GM12873 (cell line): ENCODE data around the gene MACC1.
A peak's percentile ranks its signal among the peaks of the same experiment; 100 is the strongest.

Experiments
- CTCF ChIP-seq: IDR thresholded peaks from 2 replicates; pipeline ENCODE4 v1.5.1; 2012; ENCODE audit warnings: low read depth, mild to moderate bottlenecking, moderate library complexity, low read length, control low read depth; ENCODE audit not compliant: insufficient read depth; ENCODE audit errors: missing control alignments

The MACC1 gene

DNA sequence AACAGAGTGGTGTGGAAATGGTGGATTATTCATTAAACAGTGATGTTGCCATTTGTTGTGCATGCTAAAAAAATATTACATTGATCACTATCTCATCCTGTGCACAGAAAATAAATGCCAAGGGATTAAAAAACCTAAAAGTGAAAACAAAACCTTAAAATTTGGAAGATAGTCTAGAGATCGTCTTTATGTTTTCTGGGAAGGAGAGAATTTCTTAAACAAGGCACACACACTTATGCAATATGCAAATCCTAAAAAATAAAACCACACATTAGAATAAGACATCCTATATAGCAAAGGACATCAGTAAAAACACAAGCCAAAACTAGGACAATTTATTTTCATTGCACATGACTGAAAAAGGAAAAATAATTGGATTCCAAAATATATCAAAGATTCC lies 54.5 kb downstream of the MACC1 start:
- no peak for TF ChIP-seq CTCF

DNA sequence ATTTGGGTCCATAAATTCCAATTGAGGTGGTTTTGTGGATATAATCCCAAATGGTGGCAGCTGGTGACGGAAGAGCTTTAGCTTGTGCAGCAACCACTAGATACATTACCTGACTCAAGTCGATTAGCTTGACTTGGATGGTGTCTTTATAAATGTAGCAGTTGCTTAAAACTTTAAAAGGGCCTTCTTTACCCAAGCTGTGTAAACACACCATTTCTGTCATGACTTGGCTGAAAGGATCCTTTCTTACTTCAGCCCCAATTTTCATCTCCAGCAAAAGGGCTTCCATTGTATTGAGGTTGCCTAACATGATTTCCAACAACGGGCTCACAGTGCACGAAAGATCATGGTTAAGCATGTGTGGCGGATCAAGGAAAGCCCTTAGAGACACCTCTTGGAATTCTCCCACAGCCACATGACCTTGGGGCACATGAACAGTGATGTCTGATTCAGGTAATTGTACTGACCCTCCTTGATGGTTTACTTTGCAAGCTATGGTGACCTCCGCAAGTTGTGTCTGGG lies 57.9 kb downstream of the MACC1 start:
- TF ChIP-seq CTCF, result no peak

DNA sequence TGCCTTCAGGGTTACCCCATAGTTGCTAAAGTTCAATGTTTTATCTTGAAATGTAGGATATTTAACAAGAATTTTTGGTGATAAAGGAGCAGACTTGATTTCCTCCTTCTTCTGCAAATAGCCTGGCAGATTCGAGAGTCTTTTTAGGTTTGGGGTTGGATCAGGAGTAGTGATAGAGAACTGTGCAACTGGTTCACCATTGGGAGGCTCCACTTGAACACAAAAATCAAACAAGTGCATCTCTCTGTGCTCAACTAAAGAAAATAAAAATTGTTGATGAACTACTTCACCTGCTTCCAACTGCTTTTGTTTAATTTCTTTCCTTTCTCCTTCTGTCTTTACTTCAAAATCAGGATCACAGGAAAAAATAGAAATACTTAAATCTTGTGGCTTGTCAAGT lies 58.5 kb downstream of the MACC1 start:
- peak; percentile 42 for TF ChIP-seq CTCF

DNA sequence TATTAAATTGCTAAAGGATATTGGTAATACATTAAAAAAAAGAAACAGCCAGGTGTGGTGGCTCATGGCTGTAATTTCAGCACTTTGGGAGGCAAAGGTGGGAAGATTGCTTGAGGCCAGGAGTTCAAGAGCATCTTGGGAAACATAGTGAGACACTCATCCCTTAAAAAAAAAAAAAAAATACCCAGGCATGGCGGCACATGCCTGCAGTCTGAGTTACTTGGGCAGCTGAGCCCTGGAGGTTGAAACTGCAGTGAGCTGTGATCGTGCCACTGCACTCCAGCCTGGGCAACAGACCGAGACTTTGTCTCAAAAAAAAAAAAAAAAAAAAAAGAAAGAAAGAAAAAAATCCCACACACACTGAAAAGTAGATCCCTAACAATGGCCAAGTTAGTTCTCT lies 59.7 kb downstream of the MACC1 start:
- TF ChIP-seq CTCF, result no peak

- no peak for TF ChIP-seq CTCF
These were observed 63.2 kb downstream of the MACC1 start for GRCh38 chr7:20153999-20154398.

DNA sequence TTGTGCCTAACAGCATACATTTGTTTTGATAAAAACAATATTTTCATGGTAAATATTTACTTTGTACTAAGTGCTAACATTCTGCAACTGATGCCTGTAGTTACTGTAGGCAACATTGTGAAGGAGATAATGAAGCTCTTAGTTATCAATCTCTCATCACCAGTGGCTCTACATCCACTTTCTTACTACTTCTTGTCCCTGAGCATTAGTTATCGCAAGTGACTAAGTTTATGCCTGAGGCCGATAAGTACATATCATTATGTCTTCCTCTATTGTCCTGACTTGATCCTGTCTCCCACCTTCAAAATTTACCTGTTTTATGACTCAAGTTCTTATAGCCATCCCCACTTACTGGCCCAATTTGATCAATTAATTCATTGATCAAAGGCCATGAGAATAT lies 63.6 kb downstream of the MACC1 start:
- no peak for TF ChIP-seq CTCF

GRCh38 chr7:20152511-20152910 lies 64.7 kb downstream of the MACC1 start:
- no peak for TF ChIP-seq CTCF
